ENCODE measurements around the gene TTC3. TPM values are rescaled to one million over a fixed set of nuclear protein-coding genes. Genes with fewer than 3 reads are reported as not detected.

TTC3 gene, protein sequence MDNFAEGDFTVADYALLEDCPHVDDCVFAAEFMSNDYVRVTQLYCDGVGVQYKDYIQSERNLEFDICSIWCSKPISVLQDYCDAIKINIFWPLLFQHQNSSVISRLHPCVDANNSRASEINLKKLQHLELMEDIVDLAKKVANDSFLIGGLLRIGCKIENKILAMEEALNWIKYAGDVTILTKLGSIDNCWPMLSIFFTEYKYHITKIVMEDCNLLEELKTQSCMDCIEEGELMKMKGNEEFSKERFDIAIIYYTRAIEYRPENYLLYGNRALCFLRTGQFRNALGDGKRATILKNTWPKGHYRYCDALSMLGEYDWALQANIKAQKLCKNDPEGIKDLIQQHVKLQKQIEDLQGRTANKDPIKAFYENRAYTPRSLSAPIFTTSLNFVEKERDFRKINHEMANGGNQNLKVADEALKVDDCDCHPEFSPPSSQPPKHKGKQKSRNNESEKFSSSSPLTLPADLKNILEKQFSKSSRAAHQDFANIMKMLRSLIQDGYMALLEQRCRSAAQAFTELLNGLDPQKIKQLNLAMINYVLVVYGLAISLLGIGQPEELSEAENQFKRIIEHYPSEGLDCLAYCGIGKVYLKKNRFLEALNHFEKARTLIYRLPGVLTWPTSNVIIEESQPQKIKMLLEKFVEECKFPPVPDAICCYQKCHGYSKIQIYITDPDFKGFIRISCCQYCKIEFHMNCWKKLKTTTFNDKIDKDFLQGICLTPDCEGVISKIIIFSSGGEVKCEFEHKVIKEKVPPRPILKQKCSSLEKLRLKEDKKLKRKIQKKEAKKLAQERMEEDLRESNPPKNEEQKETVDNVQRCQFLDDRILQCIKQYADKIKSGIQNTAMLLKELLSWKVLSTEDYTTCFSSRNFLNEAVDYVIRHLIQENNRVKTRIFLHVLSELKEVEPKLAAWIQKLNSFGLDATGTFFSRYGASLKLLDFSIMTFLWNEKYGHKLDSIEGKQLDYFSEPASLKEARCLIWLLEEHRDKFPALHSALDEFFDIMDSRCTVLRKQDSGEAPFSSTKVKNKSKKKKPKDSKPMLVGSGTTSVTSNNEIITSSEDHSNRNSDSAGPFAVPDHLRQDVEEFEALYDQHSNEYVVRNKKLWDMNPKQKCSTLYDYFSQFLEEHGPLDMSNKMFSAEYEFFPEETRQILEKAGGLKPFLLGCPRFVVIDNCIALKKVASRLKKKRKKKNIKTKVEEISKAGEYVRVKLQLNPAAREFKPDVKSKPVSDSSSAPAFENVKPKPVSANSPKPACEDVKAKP (N-terminal part only)
- total RNA-seq: 139 and 166 TPM in 2 replicates

DNA sequence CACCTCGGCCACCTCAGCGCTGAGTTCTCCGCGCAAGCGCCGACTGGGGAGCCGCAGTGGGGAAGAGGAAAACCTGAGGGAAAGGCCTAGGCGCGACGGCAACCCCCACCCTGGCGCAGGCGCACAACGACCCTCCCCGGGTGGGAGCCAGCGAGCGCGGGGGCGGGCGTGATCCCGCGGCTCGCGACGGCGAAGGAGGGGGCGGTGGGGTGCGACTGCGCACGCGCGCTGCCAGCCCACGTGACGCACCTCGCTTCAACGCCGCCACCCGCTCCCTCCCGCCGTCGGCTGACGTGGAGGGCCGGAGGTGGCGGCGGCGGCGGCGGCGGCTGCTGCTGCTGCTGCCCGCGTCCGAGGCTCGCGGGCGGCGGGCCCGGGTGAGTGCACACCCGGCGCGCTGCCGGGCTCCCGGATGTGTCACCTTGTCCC is at the start of gene TTC3, which contains the start of gene PIGP:
TSS of gene TTC3 (plus strand) at position 267 of the 429 bp plus-strand sequence. CDS start 14,004 bp downstream, outside the sequence.
TSS of gene PIGP (minus strand) at position 84 of the 429 bp plus-strand sequence. CDS start 556 bp downstream, outside the sequence.

Other genes with a start within 250 kb of the TTC3 start
- gene HLCS, start 106.6 kb upstream of the TTC3 start, total RNA-seq: 20.3 and 27.1 TPM in 2 replicates
- gene RIPPLY3, start 66.6 kb upstream of the TTC3 start, total RNA-seq: under 0.01 TPM in 1 of 2 replicates, not detected in the other
- gene PIGP, start 183 bp upstream of the TTC3 start, total RNA-seq: 3.7 and 4.9 TPM in 2 replicates
- gene VPS26C, start 194.1 kb downstream of the TTC3 start, total RNA-seq: 77.6 and 101 TPM in 2 replicates

All from dermis lymphatic vessel endothelial cell (primary cell).